ENCODE data around the gene CHP1.
"Not testable (repeated sequence)": the region's sequence is repeated elsewhere in the genome, so short reads cannot be mapped to it uniquely, and the experiment has no call there.

Gene CHP1

GRCh38 chr15:41301587-41301986 is 70.5 kb downstream of the CHP1 start:
- no peak for DNase-seq

GRCh38 chr15:41304149-41304770 is 73.2 kb downstream of the CHP1 start:
- no peak for DNase-seq

- DNase-seq: no peak
Observed at GRCh38 chr15:41307679-41308078, 76.6 kb downstream of the CHP1 start.

- DNase-seq: no peak
Observed at GRCh38 chr15:41309226-41309905, 78.3 kb downstream of the CHP1 start.

- DNase-seq: not testable (repeated sequence)
Observed at GRCh38 chr15:41320805-41321330, 89.8 kb downstream of the CHP1 start.

- DNase-seq: no peak
Observed at GRCh38 chr15:41323611-41324010, 92.5 kb downstream of the CHP1 start.

- no peak for DNase-seq
Observed at GRCh38 chr15:41331281-41331680, 100.2 kb downstream of the CHP1 start.

Data from CD4-positive, alpha-beta T cell treated with Interleukin-4 for 4 hours (primary cell).